ENCODE measurements around the gene RPS21.

Gene RPS21

GRCh38 chr20:62408055-62408454 lies 21.2 kb downstream of the RPS21 start:
- Histone ChIP-seq H3K4me1 (ENCODE audit: control insufficient read depth, low read length) (peaks cover 35% of the 10 kb centered on the region), H3K27me3 (ENCODE audit: control insufficient read depth, low read length) (no peaks in the 10 kb centered on the region)

GRCh38 chr20:62408640-62409039 lies 21.7 kb downstream of the RPS21 start:
- Histone ChIP-seq H3K27ac (ENCODE audit: low read depth, low read length) (no peak overlapping the region), H3K79me2 (ENCODE audit: control insufficient read depth, low read length) (peaks cover 32% of the 10 kb centered on the region), H3F3A (ENCODE audit: control insufficient read depth, insufficient read depth) (no peaks in the 10 kb centered on the region), H3K9me2 (replicated peaks; ENCODE audit: control insufficient read depth, low read length) (no peaks in the 10 kb centered on the region), H3K36me3 (ENCODE audit: control insufficient read depth, low read length) (peaks cover 3% of the 10 kb centered on the region; the same call in 1 of the 2 replicates), H3K4me2 (ENCODE audit: low read length) (no peak overlapping the region; the same call in 1 of the 2 replicates), H3K4me3 (ENCODE audit: low read length) (no peak overlapping the region), H3K4me1 (ENCODE audit: control insufficient read depth, low read length) (peaks cover 35% of the 10 kb centered on the region), H3K27me3 (ENCODE audit: control insufficient read depth, low read length) (no peaks in the 10 kb centered on the region), H4K20me1 (ENCODE audit: control insufficient read depth, insufficient read depth, low read depth, low read length) (no peaks in the 10 kb centered on the region), H3K9me3 (ENCODE audit: control insufficient read depth, insufficient read depth, low read length) (no peaks in the 10 kb centered on the region)
- no peak for TF ChIP-seq EZH2phosphoT487 (IDR thresholded peaks at IDR 0.05; ENCODE audit: borderline replicate concordance, low read length)
- TF ChIP-seq CTCF (IDR thresholded peaks at IDR 0.05; ENCODE audit: low read depth, low read length, poor library complexity, severe bottlenecking): no peak

More at GRCh38 chr20:62408055-62408454, 21.2 kb downstream of the RPS21 start:
- Histone ChIP-seq H3K36me3 (ENCODE audit: control insufficient read depth, low read length) (peaks cover 5% of the 10 kb centered on the region), H3K4me3 (ENCODE audit: low read length) (peak overlapping the region; percentile 80), H3K9me2 (replicated peaks; ENCODE audit: control insufficient read depth, low read length) (no peaks in the 10 kb centered on the region), H3K4me2 (ENCODE audit: low read length) (peak overlapping the region; percentile 67), H3F3A (ENCODE audit: control insufficient read depth, insufficient read depth) (no peaks in the 10 kb centered on the region), H4K20me1 (ENCODE audit: control insufficient read depth, insufficient read depth, low read depth, low read length) (no peaks in the 10 kb centered on the region), H3K79me2 (ENCODE audit: control insufficient read depth, low read length) (peaks cover 38% of the 10 kb centered on the region), H3K27ac (ENCODE audit: low read depth, low read length) (peak overlapping the region; percentile 76; the same call in 1 of the 2 replicates), H3K9me3 (ENCODE audit: control insufficient read depth, insufficient read depth, low read length) (no peaks in the 10 kb centered on the region)
- no peak for TF ChIP-seq CTCF (IDR thresholded peaks at IDR 0.05; ENCODE audit: low read depth, low read length, poor library complexity, severe bottlenecking)
- no peak for TF ChIP-seq EZH2phosphoT487 (IDR thresholded peaks at IDR 0.05; ENCODE audit: borderline replicate concordance, low read length)

GRCh38 chr20:62409086-62409853 lies 22.4 kb downstream of the RPS21 start:
- no peaks in the 10 kb centered on the region for H3K9me3 ChIP-seq (ENCODE audit: control insufficient read depth, insufficient read depth, low read length)
- no peak overlapping the region for H3K4me3 ChIP-seq (ENCODE audit: low read length)
- H3K4me2 ChIP-seq (ENCODE audit: low read length): peak overlapping the region; percentile 54; the same call in 1 of the 2 replicates
- H4K20me1 ChIP-seq (ENCODE audit: control insufficient read depth, insufficient read depth, low read depth, low read length): no peaks in the 10 kb centered on the region
- TF ChIP-seq CTCF (IDR thresholded peaks at IDR 0.05; ENCODE audit: low read depth, low read length, poor library complexity, severe bottlenecking) (no peak), EZH2phosphoT487 (IDR thresholded peaks at IDR 0.05; ENCODE audit: borderline replicate concordance, low read length) (no peak)
- peaks cover 35% of the 10 kb centered on the region for H3K4me1 ChIP-seq (ENCODE audit: control insufficient read depth, low read length)
- H3K27me3 ChIP-seq (ENCODE audit: control insufficient read depth, low read length): no peaks in the 10 kb centered on the region
- no peaks in the 10 kb centered on the region for H3K9me2 ChIP-seq (replicated peaks; ENCODE audit: control insufficient read depth, low read length)
- H3K36me3 ChIP-seq (ENCODE audit: control insufficient read depth, low read length): peaks cover 3% of the 10 kb centered on the region; the same call in 1 of the 2 replicates
- H3K79me2 ChIP-seq (ENCODE audit: control insufficient read depth, low read length): peaks cover 26% of the 10 kb centered on the region
- no peaks in the 10 kb centered on the region for H3F3A ChIP-seq (ENCODE audit: control insufficient read depth, insufficient read depth)
- no peak overlapping the region for H3K27ac ChIP-seq (ENCODE audit: low read depth, low read length)
